DND-41 (cell line): ENCODE measurements around the gene CXCL8.

Experiments
- CTCF ChIP-seq: IDR thresholded peaks from 2 replicates; pipeline ENCODE4 v1.5.1; 2012; ENCODE audit warnings: borderline replicate concordance, low read length, moderate library complexity, mild to moderate bottlenecking; ENCODE audit not compliant: poor library complexity, severe bottlenecking; ENCODE audit errors: extremely low read depth
- EZH2 ChIP-seq: IDR thresholded peaks from 3 replicates; pipeline ENCODE4 v1.6.1; 2012; ENCODE audit warnings: borderline replicate concordance, low read depth, mild to moderate bottlenecking, moderate library complexity, low read length, inconsistent platforms; ENCODE audit not compliant: severe bottlenecking

GRCh38 chr4:73754934-73755333, 14.6 kb downstream of the CXCL8 start:
- TF ChIP-seq EZH2 (no peak), CTCF (no peak)
